K562 (cell line): ENCODE data around the gene BMP6. TPM values are rescaled to one million over a fixed set of nuclear protein-coding genes. Genes with fewer than 3 reads are reported as not detected.
A peak's percentile ranks its signal among the peaks of the same experiment; 100 is the strongest.

Source experiments
- ATAC-seq: fragments of 200-7000 bp; cut with Tn5 transposase; 3 replicates; pipeline ENCODE4 v1.9.1; 2020; ENCODE audit warnings: moderate library complexity
- BruUV-seq: library from RNA; stranded (reverse); fragments of 400-500 nt; replicated peaks from 2 replicates; lab custom pipeline; 2021; lab: Mats Ljungman, UMichigan
- CTCF ChIA-PET: fragments of 300-600 bp; formaldehyde crosslinking; extraction: SDS; loops from one replicate; lab custom pipeline; 2021; ENCODE audit warnings: low intra/inter-chr PET ratio; lab: Yijun Ruan, JAX
- POLR2A ChIA-PET: fragments of 300-600, 350-650 bp; sonication (Branson Sonifier 250); formaldehyde crosslinking; extraction: SDS; loops from one replicate; lab custom pipeline; 2021; ENCODE audit warnings: antibody characterized with exemption, inconsistent platforms; lab: Yijun Ruan, JAX
- DNase-seq, 4 experiments: peaks; one replicate each; pipeline versions ENCODE4 v3.0.0 to v3.0.0-alpha.2; 2011 to 2018; ENCODE audit warnings: low spot score in 3 of 4, mixed read lengths in 3 of 4; ENCODE audit errors: extremely low read depth in 1 of 4
- FAIRE-seq: peaks from 2 replicates; lab custom pipeline; 2011; peaks lifted over from hg19 to GRCh38; lab: Jason Lieb, UNC
- H2AFZ ChIP-seq: 2 replicates; pipeline ENCODE4 v1.6.0; 2011; ENCODE audit warnings: low read depth, low read length, control low read depth, inconsistent platforms
- H3K27ac ChIP-seq: fragments of 200-600 bp; 3 replicates; pipeline ENCODE4 v1.8.0; 2011; ENCODE audit warnings: low read depth, mild to moderate bottlenecking, control low read depth, inconsistent platforms, low read length, moderate library complexity, mixed read lengths; ENCODE audit errors: extremely low read depth
- H3K27me3 ChIP-seq, 2 experiments: fragments of 300-600 bp in 1 of 2; 2 replicates in 1 of 2; 3 replicates in 1 of 2; pipeline versions ENCODE4 v1.6.0 to v1.8.0; 2011; ENCODE audit warnings: inconsistent platforms in 2 of 2, low read length in 2 of 2, mild to moderate bottlenecking in 1 of 2, mixed read lengths in 1 of 2, moderate library complexity in 1 of 2; ENCODE audit not compliant: control insufficient read depth in 2 of 2, insufficient read depth in 2 of 2
- H3K36me3 ChIP-seq: fragments of 300-600 bp; 3 replicates; pipeline ENCODE4 v1.8.0; 2011; ENCODE audit warnings: mild to moderate bottlenecking, low read length, inconsistent platforms; ENCODE audit not compliant: control insufficient read depth, insufficient read depth
- H3K4me1 ChIP-seq, 2 experiments: fragments of 200-600 bp in 1 of 2; replicated peaks in 1 of 2; 2 replicates in 1 of 2; 3 replicates in 1 of 2; pipeline versions ENCODE4 v1.5.1 to v1.8.0; 2011; ENCODE audit warnings: inconsistent platforms in 2 of 2, low read length in 2 of 2, mild to moderate bottlenecking in 1 of 2, mixed read lengths in 1 of 2, moderate library complexity in 1 of 2; ENCODE audit not compliant: control insufficient read depth in 2 of 2, insufficient read depth in 2 of 2
- H3K4me2 ChIP-seq: 2 replicates; pipeline ENCODE4 v1.6.1; 2011; ENCODE audit warnings: low read length, control low read depth, inconsistent platforms, mixed read lengths; ENCODE audit not compliant: insufficient read depth
- H3K4me3 ChIP-seq: fragments of 200-600 bp; sonication (generic), shearing (Covaris generic); 2 replicates; pipeline ENCODE4 v1.5.1; 2016; ENCODE audit warnings: control low read depth, inconsistent platforms
- H3K79me2 ChIP-seq: fragments of 200-600 bp; 3 replicates; pipeline ENCODE4 v1.8.0; 2011; ENCODE audit warnings: low read length, inconsistent platforms; ENCODE audit not compliant: control insufficient read depth, insufficient read depth
- H3K9ac ChIP-seq, 2 experiments: 2 replicates each; pipeline versions ENCODE4 v1.6.0 to v1.6.1; 2011; ENCODE audit warnings: low read depth in 2 of 2, low read length in 2 of 2, control low read depth in 1 of 2, inconsistent platforms in 1 of 2, mild to moderate bottlenecking in 1 of 2, mixed read lengths in 1 of 2; ENCODE audit not compliant: insufficient read depth in 1 of 2
- H3K9me1 ChIP-seq: one replicate; pipeline ENCODE4 v1.6.0; 2011; ENCODE audit warnings: inconsistent platforms, mild to moderate bottlenecking, low read length, moderate library complexity; ENCODE audit not compliant: control insufficient read depth, insufficient read depth
- H3K9me3 ChIP-seq: replicated peaks from 2 replicates; pipeline ENCODE4 v1.5.1; 2011; ENCODE audit warnings: low read depth, low read length, inconsistent platforms; ENCODE audit not compliant: control insufficient read depth, insufficient read depth
- H4K20me1 ChIP-seq: replicated peaks from 2 replicates; pipeline ENCODE4 v1.6.1; 2011; ENCODE audit warnings: low read length, inconsistent platforms, mixed read lengths; ENCODE audit not compliant: control insufficient read depth, insufficient read depth
- C11orf30 ChIP-seq: fragments of 450-650 bp; IDR thresholded peaks from 2 replicates; pipeline ENCODE4 v1.6.1; 2016; ENCODE audit warnings: low read depth, mild to moderate bottlenecking
- MAFF ChIP-seq: IDR thresholded peaks from 2 replicates; pipeline ENCODE4 v1.6.1; 2012; ENCODE audit warnings: low read length, improper control_type of control experiment
- MAFG ChIP-seq: fragments of 450-650 bp; conservative IDR thresholded peaks from 2 replicates; pipeline ENCODE4 v1.6.1; 2016; ENCODE audit warnings: missing genetic modification characterization, missing compliant biosample characterization
- ZC3H4 ChIP-seq: sonication (generic); formaldehyde crosslinking; IDR thresholded peaks from 2 replicates; pipeline ENCODE4 v1.9.0; 2021; ENCODE audit warnings: missing genetic modification reagents, borderline replicate concordance
- ZNF316 ChIP-seq: fragments of 450-650 bp; IDR thresholded peaks from 2 replicates; pipeline ENCODE4 v1.6.1; 2016
- WGBS: fragments of 100-300 bp; shearing (Covaris generic); methylation state at CpG from one replicate; pipeline ENCODE4 v1.1.6; 2016; ENCODE audit warnings: low coverage, mixed read lengths; ENCODE audit not compliant: insufficient coverage; ENCODE audit errors: missing lambda C conversion rate; 5-methylcytosine and 5-hydroxymethylcytosine counted together
- in situ Hi-C: fragments of 300-500 bp; cut with MboI; formaldehyde crosslinking; loops from 4 replicates; pipeline ENCODE4 v1.15.0; 2018; ENCODE audit warnings: inconsistent platforms, mixed read lengths
- intact Hi-C: fragments of 100-400 bp; cut with micrococcal nuclease; formaldehyde crosslinking; loops from 2 replicates; pipeline ENCODE4 v1.14.2; 2022
- polyA plus RNA-seq, 8 experiments: library from polyadenylated mRNA; depleted of rRNA in 4 of 8; stranded (reverse) in 5 of 8; unstranded in 3 of 8; fragments of >200 nt; fragmentation: Nextera tagmentation in 2 of 8; fragmentation: Illumina TruSeq in 1 of 8; extraction: Ambion mirVana in 2 of 8; extraction: Trizol in 1 of 8; gene quantifications; 2 replicates each; pipeline versions ENCODE4 v1.2.1 to v1.2.3, GENCODE V29; 2011 to 2014; ENCODE audit warnings: inconsistent platforms in 1 of 8, missing spikeins in 1 of 8
- total RNA-seq, 7 experiments: library from RNA; depleted of rRNA in 6 of 7; stranded (reverse); fragments of >200 nt in 6 of 7; fragmentation: Illumina TruSeq in 2 of 7; extraction: Trizol in 2 of 7; gene quantifications; 2 replicates each; pipeline versions ENCODE4 v1.2.1 to v1.2.3, GENCODE V29; 2011 to 2021; ENCODE audit warnings: low replicate concordance in 1 of 7
- TF ChIP-seq, protein P1 (sequence below), 2 experiments: fragments of 450-650 bp in 1 of 2; sonication (generic) in 1 of 2; formaldehyde crosslinking in 1 of 2; IDR thresholded peaks in 1 of 2; conservative IDR thresholded peaks in 1 of 2; 2 replicates each; pipeline versions ENCODE4 v1.6.1 to v1.8.1; 2016 to 2023; ENCODE audit warnings: mild to moderate bottlenecking in 2 of 2, moderate library complexity in 2 of 2, inconsistent platforms in 1 of 2, missing genetic modification reagents in 1 of 2
- TF ChIP-seq, protein P2 (sequence below): fragments of 250-450 bp; sonication (Bioruptor Pico); IDR thresholded peaks from 2 replicates; pipeline ENCODE4 v1.6.1; 2021; ENCODE audit warnings: mild to moderate bottlenecking

The BMP6 gene
- total and polyA plus RNA-seq, 9 of the 15 experiments (the other 6 are each of a cell fraction or from before 2014, with no cell fraction given) = 0.01 to 0.13 (median 0.06) TPM; not detected in 3

DNA sequence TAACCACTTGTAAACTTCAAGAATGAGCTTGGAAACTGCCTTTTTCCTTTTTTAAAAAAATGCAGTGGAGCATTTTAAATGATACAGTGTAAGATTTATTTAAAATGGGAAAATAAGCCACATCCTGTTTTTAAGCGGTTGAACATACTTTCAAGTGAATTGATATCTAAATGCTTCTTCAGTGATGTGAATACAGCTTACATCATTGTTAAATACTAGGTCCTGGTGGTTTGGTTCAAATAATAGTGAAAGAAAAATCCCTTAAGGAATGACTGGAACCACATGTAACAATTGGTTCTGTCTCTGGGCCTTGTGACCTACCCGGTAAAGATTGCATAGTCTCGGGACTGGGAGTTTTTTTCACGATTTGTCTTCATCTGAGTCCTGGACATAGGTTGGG, 44.2 kb downstream of the BMP6 start:
- TF ChIP-seq ZC3H4 (CRISPR knock-in tag) = no peak
- TF ChIP-seq, protein P1, sequence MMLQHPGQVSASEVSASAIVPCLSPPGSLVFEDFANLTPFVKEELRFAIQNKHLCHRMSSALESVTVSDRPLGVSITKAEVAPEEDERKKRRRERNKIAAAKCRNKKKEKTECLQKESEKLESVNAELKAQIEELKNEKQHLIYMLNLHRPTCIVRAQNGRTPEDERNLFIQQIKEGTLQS (IDR thresholded peaks at IDR 0.05) = 0 out of 2 replicates have a peak, but pooled peaks have one; percentile 2
- TF ChIP-seq, protein P1 (CRISPR knock-in tag; conservative IDR thresholded peaks at IDR 0.05) = no peak
- intact Hi-C loops (no loop called here), in situ Hi-C loops (no loop called here)
- H3K27ac ChIP-seq = no peak overlapping the region
- H3K4me2 ChIP-seq = no peak overlapping the region
- ChIA-PET POLR2A (no interaction called here), CTCF (no interaction called here)
- H2AFZ ChIP-seq = no peak overlapping the region
- no peaks in the 10 kb centered on the region for H3K9me1 ChIP-seq
- no peak overlapping the region for H3K9ac ChIP-seq
- no peaks in the 10 kb centered on the region for H3K9me3 ChIP-seq
- ATAC-seq = no peak
- no TSS peak for BruUV-seq
- H3K4me1 ChIP-seq = no peaks in the 10 kb centered on the region
- no peaks in the 10 kb centered on the region for H4K20me1 ChIP-seq
- H3K4me3 ChIP-seq = no peak overlapping the region
- no peaks in the 10 kb centered on the region for H3K79me2 ChIP-seq
- no peak for DNase-seq
- H3K27me3 ChIP-seq = peaks cover 29 to 63% of the 10 kb centered on the region in 2 experiments
- no peak for FAIRE-seq
- WGBS = 4% methylated on average over 4 of the region's 4 CpGs
- H3K36me3 ChIP-seq = no peaks in the 10 kb centered on the region

DNA sequence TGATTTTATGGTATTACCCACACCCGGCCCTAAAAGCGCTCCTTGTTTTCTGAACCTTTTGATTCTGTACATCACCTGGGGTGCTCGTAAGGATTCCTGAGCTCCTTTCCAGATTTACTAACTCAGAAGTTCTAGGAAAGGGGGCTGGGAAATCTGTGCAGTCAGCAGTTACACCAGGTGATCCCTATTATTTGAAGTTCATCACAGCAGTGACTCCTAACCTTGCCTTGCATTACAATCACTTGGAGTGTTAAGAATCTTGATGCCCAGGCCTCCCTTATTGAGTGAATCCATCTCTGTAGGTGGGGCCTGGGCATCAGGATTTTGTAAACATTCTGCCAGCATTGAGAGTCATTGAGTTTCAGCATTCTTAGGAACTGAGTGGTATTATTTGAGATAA, 44.7 kb downstream of the BMP6 start:
- ChIA-PET CTCF (no interaction called here), POLR2A (no interaction called here)
- in situ Hi-C loops = no loop called here
- H3K4me1 ChIP-seq = no peaks in the 10 kb centered on the region
- ATAC-seq (no peak), DNase-seq (no peak), FAIRE-seq (no peak)
- no peaks in the 10 kb centered on the region for H4K20me1 ChIP-seq
- no peak overlapping the region for H3K4me3 ChIP-seq
- no peak overlapping the region for H2AFZ ChIP-seq
- H3K9me3 ChIP-seq = no peaks in the 10 kb centered on the region
- peak; percentile 24; the same call in 1 of the 2 replicates for TF ChIP-seq C11orf30
- TF ChIP-seq MAFG (tag) = 0 out of 2 replicates have a peak, but pooled peaks have one; percentile 10
- peak; percentile 41; the same call in 1 of the 2 replicates for TF ChIP-seq ZNF316
- peak; percentile 43 for TF ChIP-seq MAFF
- TF ChIP-seq, protein P2, sequence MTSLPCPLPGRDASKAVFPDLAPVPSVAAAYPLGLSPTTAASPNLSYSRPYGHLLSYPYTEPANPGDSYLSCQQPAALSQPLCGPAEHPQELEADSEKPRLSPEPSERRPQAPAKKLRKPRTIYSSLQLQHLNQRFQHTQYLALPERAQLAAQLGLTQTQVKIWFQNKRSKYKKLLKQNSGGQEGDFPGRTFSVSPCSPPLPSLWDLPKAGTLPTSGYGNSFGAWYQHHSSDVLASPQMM (CRISPR knock-in tag) = no peak
- H3K9ac ChIP-seq = no peak overlapping the region
- H3K79me2 ChIP-seq = no peaks in the 10 kb centered on the region
- peaks cover 27 to 59% of the 10 kb centered on the region in 2 experiments for H3K27me3 ChIP-seq
- intact Hi-C loops = no loop called here
- WGBS = 4% methylated on average over 3 of the region's 3 CpGs
- no peaks in the 10 kb centered on the region for H3K9me1 ChIP-seq
- no peaks in the 10 kb centered on the region for H3K36me3 ChIP-seq
- BruUV-seq = no TSS peak
- no peak overlapping the region for H3K27ac ChIP-seq
- H3K4me2 ChIP-seq = no peak overlapping the region
